ENCODE results near the gene UNKL.
"Not testable (repeated sequence)": the region's sequence is repeated elsewhere in the genome, so short reads cannot be mapped to it uniquely, and the experiment has no call there.

Gene UNKL

GRCh38 chr16:1337486-1337885, 77.0 kb downstream of the UNKL start:
- no peak for DNase-seq (ENCODE audit: low spot score)

- DNase-seq (ENCODE audit: low spot score), result no peak
Measured at GRCh38 chr16:1336619-1337018, 77.9 kb downstream of the UNKL start.

- DNase-seq (ENCODE audit: low spot score), result no peak
Measured at GRCh38 chr16:1335996-1336395, 78.5 kb downstream of the UNKL start.

GRCh38 chr16:1335211-1335971, 79.1 kb downstream of the UNKL start:
- no peak for DNase-seq (ENCODE audit: low spot score)

GRCh38 chr16:1334739-1335138, 79.8 kb downstream of the UNKL start:
- DNase-seq (ENCODE audit: low spot score), result no peak

- DNase-seq (ENCODE audit: low spot score), result no peak
Measured at GRCh38 chr16:1333854-1334700, 80.4 kb downstream of the UNKL start.

- no peak for DNase-seq (ENCODE audit: low spot score)
Measured at GRCh38 chr16:1333149-1333812, 81.2 kb downstream of the UNKL start, which contains the start of gene BAIAP3. BAIAP3 (plus strand) TSS chr16:1333645; CDS start chr16:1338550, 4,905 bp downstream.

GRCh38 chr16:1332618-1333148, 81.8 kb downstream of the UNKL start:
- DNase-seq (ENCODE audit: low spot score), result no peak

GRCh38 chr16:1331712-1332617, 82.5 kb downstream of the UNKL start:
- DNase-seq (ENCODE audit: low spot score), result no peak

DNA sequence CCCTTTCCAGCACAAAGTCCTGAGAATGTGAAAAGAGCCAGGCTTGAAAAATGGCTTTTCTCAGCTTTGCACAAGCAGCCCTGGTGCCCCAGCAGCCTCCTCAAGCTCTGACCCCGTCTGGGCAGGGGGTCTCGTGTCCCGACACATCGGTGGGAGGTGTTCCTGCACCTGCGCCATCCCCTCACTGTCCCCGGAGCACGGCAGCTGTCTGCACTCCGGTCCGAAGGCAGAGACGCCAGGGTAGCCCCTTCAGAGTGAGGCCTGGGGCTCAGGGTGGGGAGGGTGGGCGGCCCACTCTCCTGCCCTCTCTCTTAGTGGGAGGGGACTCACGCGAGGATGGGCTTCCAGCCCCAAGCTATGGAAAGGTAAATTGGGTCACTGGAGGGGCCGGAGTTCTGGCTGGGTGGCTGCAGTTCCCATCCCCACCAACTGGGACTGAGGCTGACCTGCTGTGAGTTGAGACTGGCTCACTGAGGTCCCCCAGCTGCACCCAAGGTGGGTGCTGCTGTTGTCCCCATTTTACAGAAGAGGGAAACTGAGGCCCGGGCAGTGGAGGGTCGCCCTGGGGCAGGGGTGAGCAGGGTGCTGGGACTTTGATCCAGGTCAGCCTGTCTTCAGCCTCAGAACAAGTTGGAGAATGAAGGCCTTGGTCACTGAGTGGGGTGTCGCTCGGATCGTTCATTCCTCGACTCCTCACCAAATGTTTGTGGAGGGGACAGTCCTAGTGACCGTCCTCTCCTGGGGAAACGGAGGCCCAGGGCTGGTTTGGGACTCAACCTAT, 83.4 kb downstream of the UNKL start:
- DNase-seq (ENCODE audit: low spot score), result no peak

DNA sequence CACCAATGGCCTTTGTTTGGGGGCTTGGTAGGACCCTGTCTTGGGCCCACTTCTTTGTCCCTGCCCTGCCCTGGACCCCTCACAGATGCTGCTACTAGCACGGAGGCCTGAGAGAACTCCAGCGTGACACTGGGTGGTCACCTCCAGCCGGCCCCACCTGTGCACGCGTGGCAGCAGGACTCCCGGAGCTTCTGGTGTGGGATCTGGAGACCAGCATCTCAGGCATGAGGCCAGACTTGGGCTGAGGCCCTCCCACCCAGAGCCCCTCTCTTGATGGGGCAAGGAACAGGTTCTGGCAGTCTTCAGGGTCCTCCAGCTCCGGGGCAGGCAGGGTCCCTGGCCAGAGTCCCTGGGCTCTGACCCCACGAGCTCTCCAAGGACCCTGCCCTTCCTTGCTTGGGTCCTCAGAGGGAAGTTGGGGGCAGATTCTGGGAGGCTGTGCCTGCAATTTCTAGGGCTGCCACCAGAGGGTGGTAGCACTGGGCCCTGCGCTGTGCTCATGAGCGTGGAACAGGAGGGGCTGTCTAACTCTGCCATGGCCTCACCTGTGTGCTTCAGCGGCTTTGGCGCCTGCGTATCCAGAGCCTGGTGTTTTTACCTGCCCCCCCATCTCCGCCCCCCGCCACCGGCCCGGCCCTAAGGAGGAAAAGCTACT, 84.1 kb downstream of the UNKL start:
- no peak for DNase-seq (ENCODE audit: low spot score)

DNA sequence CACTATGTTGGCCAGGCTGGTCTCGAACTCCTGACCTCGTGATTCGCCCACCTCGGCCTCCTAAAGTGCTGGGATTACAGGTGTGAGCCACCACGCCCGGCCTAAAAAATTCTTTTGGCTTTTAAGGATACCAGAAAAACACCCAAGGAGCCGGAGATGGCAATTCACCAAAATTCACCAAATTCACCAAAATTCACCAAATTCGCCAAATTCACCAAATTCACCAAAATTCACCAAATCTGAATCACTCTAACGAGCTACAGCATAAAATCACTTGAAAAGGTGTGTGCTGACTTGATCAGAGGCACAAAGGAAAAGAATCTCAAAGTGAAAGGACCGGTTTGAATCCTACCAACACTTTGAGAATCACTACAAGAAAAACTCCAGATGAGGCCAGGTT, 85.5 kb downstream of the UNKL start:
- not testable (repeated sequence) for DNase-seq (ENCODE audit: low spot score)

DNA sequence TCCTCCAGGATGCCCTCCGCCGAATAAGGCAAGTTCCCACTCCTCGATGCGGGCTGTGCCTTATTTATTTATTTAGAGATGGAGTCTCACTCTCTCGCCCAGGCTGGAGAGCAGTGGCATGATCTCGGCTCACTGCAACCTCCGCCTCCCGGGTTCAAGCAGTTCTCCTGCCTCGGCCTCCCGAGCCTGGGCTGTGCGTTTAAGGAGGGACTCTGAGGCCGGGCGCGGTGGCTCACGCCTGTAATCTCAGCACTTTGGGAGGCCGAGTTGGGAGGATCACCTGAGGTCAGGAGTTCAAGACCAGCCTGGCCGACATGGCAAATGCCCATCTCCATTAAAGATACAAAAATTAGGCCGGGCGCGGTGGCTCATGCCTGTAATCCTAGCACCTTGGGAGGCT, 86.4 kb downstream of the UNKL start:
- DNase-seq (ENCODE audit: low spot score), result not testable (repeated sequence)

DNA sequence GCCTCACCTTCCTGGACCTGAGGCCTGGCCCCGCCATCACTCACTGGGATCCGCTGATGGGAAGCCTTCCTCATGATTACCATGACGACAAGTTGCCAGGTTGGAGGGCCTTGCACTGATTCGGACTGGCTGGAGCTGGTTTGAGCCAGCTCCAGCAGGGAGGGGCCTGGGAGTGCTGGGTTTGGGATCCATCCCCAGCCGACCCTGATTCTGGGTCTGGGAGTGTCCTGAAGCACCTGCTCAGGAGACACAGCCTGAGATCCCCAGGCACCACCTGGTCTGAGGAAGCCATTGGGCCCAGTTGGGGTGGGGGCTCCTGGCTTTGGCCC, 86.9 kb downstream of the UNKL start:
- DNase-seq (ENCODE audit: low spot score), result no peak

GRCh38 chr16:1326946-1327618, 87.4 kb downstream of the UNKL start:
- DNase-seq (ENCODE audit: low spot score), result no peak

DNA sequence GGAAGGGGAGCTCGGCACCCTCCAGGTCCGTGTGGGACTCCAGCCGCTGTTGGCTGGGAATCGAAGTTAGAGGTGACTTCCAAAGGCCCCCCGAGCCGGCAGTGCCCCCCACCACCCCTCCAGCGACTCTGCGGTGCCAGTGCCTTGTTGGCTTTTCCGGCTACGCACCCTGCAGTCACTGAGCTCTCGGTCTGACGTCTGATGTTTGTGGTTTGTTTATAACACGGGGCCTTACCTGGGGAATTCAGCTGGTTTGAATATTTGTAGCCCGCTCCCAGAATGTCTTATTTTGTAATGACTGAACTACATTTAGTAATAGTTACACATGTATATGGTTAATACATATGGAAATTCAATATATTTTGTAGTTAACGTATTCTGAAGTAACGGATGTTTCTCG, 88.1 kb downstream of the UNKL start:
- DNase-seq (ENCODE audit: low spot score), result no peak

DNA sequence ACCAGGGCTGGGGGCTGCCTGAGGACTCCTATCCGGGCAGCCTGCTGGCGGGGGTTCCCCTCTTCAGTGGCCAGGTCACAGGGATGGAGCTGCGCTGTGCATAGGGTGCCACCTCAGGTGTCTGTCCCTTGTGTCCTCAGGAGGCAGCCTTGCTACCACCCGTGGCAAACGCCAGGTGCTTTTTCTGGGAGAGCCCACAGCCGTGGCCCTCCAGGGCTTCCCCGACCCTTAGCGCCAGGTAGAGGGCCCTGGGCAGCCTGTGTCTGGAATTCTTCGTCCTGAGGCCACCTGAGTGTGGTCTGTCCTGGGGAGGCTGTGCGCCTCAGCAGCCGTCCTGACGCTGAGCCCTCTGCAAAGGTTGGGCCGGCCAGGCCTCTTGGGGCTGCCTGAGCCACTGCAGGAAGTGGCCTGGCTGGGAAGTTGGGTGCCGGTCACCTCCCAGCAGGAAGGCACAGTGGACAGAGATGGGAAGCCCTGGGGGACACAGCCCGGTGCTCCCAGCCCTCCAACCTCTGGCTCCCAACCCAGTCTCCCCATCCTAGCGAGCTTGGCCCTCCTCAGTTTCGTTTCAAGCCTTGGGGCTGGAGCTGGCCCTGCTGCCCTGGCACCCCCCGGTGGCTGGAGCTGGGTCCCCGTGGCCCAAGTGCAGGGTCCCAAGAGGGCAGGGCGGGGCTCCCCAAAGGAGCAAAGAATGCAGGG, 88.7 kb downstream of the UNKL start:
- no peak for DNase-seq (ENCODE audit: low spot score)

- DNase-seq (ENCODE audit: low spot score), result peak; percentile 63
Measured at GRCh38 chr16:1325261-1325660, 89.2 kb downstream of the UNKL start.

GRCh38 chr16:1324286-1324826, 90.1 kb downstream of the UNKL start:
- DNase-seq (ENCODE audit: low spot score), result peak; percentile 59

All from cerebellar cortex (tissue), 1 donor.